Stimulated activated CD8-positive, alpha-beta memory T cell treated with anti-CD3 and anti-CD28 coated beads, Interleukin-15, amount 100 ng/mL, for 48 hours (primary cell): ENCODE results near the gene DCC.

Experiments used
- DNase-seq, 2 donors: peaks; one replicate each; pipeline ENCODE4 v3.0.0-alpha.2; 2020; ENCODE audit warnings: low read depth in 2 of 2

Gene DCC

DNA sequence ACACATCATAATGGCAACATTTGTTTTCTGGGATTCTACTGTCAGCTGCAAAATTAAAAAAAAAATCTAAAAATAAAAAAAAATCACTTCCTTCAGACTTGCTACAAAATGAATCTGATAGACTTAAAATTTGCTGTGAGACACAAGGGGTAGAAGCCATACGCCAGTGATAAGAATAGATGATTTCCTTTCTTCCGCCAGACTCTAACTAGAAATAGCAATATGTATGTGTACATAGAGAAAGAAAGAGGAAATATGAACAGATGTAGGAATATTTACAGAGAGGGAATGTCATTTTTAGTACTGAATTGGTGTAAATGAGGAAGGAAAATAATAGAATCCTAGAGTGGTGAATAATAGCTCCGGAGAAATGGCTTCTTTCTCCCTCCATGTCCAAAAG, 574.2 kb downstream of the DCC start:
- DNase-seq: no peak

DNA sequence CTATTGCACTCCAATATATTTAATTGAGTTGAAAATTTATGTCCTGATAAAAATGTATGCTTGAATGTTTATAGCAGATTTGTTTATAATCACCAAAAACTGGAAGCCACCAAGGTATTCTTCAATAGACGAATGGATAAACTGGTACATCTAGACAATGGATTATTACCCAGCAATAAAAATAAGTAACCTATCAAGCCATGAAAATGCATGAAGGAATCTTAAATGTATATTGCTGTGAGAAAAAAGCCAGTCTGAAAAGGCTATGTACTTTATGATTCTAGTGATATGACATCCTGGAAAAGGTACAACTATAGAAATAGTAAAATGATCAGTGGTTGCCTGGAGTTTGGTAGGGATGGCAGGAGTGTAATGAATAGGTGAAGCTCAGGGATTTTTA, 580.7 kb downstream of the DCC start:
- DNase-seq: no peak

DNA sequence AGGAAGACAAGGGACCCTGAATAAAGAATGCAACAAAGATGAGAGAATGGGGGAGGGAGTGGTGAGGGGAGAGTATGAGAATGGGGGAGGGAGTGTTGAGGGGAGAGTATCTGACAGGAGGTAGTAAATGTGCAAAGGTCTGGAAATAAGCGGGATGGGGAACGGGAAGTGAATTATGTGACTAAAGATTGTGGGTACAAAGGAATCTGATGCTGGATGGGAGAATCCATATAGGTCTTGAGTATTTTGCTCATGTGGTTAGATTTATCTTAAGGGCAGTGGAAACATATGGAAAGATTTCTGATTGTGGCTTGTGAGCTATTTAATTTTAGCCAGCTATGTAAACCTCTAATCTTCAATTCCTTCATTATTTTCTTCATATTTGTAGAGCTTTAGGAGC, 593.4 kb downstream of the DCC start:
- no peak for DNase-seq

DNA sequence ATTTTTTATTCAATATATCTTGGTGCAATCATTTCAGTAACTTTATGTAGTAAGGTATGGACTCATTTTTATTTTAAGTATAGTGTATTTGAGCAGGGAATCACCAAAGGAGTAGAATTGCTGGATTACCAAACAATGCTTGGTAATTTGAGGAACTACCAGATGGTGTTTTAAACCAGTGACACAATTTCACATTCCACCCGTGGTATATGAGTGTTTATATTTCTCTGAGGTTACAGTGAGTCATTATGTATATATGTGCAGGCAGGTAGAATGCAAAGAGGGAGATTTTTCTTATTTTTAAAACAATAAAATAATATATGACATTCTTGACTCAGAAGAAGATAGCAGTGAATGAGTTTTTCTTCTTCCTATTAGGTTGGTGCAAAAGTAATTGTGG, 596.9 kb downstream of the DCC start:
- no peak for DNase-seq

DNA sequence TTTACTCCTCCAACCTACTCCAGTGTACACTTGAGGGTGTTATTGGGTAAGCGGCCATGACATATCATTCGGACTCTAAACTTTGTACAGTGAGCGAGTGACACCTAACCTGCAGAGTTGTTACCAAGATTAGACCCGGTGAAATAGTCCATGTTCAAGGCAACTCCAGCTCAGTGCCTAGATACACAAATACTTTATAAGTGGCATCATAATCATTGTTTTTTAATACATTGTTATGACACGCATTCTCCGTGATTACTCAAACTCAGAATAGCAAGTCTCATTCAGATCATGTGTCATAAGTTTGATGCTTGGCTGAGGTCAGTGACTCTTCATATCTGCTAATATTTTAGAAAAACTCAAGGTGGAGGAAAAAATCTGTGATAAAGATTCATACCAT, 597.8 kb downstream of the DCC start:
- no peak for DNase-seq

DNA sequence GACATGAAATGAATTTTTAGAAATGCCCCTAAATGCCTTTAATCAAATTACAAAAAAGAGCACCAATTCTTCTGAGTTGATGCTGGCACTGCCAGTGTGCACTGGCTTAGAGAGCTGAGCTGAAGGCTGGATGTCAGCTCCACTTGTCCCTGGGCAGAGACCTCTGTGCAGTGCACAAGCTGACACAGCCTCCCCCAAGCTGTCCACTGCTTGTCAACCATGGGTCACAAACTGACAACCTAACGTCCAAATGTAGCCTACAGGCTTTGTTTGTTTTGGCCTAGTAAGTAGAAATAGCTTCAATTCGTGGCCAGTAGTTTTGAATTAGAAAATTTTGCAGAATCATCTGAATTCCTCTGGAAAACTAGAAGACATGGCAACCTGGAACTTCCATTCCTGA, 605.6 kb downstream of the DCC start:
- DNase-seq: no peak

DNA sequence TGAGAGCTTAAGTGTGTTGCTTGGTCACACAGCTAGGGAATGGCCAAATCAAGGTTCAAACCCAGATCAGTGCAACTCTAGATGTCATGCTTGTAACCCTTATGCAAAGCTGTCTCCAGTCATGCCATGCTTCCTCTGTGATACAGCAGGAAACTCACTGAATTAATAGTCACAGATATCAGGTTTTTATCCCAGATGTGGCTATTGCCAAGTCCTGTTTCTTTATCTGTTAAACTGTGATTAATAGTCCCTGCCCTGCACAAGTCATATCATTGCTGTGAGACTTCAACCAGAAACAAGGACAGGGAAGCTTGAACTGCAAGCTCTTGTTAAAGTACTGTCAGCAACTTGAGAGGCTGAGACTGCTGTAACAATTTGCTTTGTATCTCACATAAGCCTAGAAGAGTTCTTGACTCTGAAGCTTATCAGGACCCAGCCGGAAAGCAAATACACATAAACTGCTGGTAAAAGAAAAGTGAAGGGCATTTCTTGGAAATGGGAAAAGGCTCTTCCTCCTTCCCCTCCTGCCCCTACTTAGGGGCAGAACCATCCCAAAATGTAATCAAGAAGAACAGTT, 609.0 kb downstream of the DCC start:
- DNase-seq: no peak

DNA sequence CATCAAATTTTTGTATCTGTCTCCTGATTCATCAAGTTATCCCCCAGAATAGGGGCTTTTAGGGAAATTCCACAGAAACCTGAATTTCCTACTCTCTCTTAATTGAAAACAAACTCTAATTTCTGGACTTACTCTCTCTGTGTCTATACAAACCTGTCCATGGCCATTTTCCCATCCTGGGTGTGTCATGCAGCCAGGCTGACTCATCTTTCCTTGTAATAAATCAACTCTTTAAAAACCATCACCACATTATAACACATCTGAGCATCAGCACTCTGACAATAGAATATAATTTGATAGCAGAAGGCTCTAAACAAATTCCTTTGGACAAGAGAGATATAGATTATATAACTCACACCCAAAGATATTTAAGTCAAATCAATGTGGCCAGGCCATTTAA, 610.2 kb downstream of the DCC start:
- DNase-seq: no peak

DNA sequence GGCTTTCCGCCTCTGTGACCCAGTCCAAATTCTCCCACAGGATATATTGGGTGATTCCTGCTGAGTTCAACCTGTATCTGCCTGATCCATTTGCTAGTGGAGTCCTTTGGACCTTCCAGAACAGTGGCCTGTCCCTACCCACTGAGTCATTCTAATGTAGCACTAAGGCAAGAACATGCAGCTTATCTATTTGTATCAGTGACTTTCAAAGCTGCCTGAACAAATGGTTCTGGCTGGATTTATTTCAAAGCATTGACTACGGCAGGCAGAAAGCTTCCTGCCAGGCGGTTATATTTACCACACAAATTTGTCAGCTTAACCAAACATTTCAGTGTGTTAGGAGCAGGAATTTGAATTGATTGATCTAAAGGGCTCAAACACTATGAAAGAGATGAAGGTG, 613.4 kb downstream of the DCC start:
- DNase-seq: no peak

DNA sequence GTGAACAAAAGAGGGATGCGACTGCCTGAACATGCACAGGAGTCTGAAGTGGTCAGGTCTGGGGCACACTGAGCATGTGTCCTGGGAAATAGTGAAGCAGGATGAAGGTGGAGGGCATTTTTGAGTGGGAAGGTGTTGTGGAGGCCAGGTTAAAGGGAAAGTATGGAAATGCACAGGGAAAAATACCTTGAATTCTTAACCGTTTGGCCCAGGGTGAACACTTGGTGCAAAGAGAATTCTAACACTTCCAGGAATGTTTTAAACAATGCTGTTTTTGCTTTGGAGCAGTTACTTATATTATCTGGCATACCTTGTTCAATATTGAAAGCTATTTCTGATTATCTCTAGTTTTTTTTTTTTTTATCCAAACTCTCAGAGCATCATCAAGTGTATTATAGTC, 623.5 kb downstream of the DCC start:
- no peak for DNase-seq

DNA sequence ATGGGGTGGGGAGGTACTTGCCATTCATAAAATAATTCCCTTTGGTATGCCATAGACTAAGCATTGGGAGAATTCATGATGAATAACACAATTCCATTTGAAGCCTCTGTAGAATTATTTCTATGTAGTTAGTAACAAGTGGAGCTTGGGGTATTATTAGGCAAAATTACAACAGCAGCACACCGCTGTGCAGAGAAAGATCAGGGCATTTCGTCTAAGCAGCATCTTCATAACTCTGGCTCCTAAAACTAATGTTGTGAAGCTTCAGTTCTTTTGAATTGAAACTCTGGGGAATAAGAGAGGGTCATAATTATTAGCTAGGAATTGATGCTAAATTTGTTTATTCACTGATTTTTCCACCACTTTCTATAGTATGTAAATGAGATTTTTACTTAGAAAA, 630.7 kb downstream of the DCC start:
- no peak for DNase-seq

DNA sequence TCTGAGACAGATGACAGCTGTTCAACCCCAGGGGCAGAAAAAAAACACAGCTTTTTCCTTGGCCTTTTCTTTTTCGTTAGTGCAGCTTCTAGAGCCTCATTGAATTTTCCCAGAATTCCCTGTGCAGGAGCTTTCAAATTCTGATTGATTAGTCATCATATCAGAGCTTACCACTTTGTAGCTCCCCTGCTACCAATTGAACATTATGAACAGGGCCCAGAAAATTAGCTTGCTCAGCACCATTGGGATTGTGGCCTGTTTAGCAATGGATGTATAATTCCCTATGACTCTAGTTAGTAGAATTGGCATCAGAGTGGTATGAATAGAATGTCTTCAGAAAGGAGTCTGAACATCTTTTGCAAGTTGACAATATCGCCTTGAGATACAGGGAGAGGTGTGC, 631.1 kb downstream of the DCC start:
- no peak for DNase-seq

DNA sequence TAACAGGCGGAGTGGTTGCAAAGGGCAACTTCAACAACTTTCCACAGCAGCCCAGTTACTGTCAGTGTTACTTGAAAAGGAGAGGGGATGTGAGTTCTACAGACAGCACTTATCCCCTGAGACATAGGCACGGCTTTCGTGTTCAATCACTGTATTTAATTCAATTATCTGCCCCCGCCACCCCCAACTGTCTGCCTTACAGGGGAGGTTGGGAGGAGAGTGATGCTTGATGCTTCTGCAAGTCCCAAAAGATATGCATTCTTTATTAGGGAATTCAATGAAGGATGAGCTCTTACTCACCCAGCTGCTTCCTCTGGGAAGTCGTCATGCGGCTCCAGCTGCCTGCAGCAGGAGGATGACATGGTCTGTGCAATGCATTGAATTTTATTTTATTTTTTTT, 639.9 kb downstream of the DCC start:
- DNase-seq: no peak

DNA sequence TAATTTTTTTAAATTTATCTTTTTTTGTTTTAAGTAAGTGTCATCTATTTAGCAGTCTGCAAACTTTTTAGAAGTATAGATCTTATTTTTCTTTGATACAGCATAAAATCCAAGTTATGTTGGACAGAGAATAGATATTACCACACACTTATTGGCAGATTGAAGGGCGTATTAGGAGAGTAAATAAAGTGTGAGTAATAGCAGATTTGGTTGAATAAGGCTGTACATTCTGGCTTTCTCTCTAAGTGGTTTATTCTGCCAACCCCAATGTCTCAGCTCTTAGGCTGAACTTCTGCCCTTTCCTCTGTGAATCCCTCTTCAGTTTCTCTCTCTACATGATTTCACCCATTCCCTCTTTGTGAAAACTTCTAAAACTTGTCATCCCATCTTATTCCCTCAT, 651.2 kb downstream of the DCC start:
- DNase-seq: no peak

DNA sequence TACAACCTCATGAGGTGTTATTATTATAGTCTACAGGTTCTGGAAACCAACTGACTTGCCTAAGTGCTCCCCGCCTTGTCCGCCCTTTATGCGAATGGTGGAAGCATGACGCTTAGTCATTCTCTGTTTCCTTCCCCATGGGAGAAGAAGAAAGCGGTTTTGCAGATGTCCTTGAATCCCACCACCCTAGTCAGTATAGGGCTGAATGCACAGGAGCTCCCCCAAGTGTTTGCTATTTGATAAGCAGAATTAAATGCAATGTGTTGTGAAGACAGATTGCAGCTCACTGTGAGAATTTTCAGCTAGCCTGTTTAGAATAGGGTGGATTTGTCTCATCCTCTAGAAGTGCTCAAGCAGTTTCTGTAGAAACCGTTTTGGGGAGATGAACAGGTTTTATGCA, 652.0 kb downstream of the DCC start:
- DNase-seq: no peak

DNA sequence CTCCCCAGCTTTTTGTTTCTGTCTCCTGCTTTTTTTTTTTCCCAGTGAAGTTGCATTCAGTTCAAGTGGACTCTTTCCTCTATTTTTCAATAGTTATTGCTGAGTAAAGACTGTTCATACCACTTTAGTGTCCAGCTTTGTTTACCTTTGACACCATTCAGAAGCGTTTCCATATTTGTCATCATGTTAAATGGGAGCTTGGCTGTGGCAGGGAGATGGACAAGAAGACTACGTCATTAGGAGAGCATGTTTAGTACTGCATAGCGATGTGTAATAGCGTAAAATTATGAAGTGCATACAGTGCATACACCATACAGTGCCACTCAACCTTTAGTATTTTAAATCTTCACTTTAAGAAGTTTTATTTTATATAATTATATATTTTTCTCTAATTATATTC, 655.9 kb downstream of the DCC start:
- no peak for DNase-seq

DNA sequence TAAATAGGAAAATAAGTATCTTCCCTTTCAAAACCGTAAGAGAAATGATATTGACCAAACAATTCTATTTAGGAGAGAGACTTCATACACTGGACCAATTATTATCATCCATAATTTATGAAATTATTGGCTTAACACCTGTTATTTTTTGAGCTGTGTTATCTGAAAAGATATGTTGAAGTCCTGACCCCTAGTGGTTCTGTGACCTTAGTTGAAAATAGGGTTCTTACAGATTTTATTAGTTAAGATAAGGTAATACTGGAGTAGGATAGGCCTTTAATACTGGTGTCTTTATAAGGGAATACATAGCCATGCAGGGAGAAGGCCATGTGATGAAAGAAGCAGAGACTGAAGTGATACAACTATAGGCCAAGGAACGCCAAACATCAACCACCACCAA, 659.6 kb downstream of the DCC start:
- DNase-seq: no peak

DNA sequence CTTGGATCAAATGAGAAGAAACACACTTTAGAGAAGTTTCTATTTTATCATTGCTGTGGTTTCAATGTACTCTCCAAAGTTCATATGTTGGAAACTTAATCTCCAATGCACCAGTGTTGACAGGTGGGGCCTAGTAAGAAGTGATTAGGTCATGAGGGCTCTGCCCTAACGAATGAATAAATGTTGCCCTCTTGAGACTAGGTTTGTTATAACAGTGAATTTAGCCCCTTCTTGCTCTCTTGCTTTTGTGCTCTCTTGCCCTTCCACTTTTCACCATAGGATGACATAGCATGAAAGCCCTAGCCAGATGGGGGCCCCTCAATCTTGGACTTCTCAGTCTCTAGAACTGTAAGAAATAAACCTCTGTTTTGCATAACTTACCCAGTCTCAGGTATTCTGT, 664.8 kb downstream of the DCC start:
- DNase-seq: no peak

DNA sequence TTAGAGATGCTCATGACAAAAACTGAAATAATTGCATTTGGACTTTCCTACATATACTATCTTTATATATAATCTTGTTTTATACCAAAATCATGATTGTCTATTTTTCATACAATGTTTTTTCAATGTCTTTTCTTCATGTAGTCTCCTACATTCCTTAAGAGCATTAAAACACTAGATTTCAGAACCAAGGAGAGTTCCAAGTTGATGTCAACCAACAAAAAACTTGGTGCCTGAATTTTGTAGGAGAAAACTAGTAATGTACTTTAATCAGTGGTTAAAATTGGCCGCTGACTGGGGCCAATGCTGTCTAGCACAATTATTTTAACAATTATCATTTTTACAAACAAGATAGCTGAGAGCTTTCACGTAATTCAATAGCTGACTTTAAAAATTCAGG, 678.8 kb downstream of the DCC start:
- DNase-seq: no peak

DNA sequence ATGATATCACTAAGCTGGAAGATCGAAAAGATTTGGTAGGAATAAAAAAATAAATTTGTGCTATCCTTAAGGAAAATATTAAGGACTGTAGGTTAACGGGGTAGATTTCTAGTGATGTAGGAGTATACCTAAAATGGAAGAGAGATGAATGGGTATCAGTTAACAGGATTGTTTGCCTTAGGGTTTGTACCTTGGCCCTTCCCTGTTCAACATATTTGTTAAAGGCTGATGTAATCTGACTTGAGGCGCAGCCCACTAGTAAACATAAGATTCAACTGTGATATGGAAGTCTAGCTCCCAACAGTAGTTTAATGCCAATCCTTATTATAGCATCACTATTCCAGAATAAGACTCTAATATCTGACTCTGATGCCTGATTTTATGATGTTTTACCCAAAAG, 685.2 kb downstream of the DCC start:
- DNase-seq: no peak

DNA sequence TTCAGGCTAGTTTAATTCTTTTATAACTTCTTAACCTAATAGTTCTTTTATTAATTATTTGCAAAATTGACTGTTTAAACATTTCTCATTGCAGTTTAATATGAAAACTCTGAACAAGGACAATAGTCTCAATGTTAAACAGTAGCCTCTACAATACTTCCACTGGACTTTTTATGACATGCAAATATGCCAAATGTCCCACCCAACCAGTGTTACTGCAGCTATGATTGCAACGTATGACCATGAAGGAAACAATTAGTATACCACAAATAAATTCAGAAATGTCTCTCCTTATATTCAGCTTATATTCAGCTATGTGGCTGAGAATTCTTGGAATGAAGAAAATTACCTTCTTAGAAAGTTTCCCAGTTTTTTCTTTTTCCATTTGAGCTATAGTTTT, 688.6 kb downstream of the DCC start:
- no peak for DNase-seq

DNA sequence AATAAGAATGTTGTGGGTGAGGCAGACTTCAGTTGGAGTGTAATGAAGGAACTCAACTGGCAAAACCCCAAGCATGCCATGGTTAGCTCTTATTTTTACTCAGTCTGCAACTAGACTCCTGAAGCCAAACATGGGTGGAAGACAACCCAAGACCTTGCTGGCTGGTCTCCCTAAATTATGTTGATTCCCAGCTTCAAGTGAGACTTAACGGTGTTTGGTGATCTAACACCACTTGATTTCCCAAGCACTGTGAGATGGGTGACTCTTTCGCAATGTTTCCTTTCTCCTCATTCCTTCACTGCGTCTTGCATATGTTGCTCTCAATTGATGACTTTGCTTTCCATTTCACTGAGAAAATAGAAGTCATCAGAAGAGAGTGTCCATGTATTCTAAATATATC, 693.1 kb downstream of the DCC start:
- no peak for DNase-seq

DNA sequence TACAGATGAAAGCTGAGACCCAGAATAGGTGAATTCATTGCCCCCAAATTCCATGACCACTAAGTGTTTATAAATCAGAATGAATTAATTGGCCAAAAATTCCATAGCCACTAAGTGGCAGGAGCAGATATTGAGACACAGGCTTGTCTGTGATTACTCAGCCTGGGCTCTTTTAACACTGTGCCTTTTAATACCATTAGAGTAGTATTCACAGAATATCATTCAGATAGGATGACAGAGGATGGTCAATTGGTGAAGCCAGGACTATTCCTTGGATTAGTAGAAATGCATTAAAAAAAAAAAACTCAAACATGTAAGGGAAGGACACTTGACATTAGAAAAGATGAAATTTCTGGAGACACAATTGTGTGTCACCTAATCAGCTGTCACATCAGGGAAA, 698.6 kb downstream of the DCC start:
- DNase-seq: no peak

DNA sequence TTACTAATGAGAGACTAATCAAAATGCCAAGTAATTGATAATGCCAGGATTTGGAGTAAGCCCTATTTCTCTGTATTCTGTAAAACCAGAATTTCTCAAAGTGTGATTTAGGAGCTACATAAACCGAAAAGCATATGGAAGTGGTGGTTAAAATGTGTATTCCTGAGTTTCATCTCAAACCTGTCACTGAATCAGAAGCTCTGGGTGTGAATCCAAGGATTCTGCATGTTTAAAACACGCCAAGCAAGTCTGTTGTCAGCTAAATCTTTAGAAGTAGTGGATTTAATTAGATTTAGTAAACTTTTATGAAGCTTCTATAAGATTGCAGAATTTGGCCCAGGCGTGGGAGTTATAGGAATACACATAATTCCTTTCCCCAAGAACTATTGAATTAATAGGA, 700.3 kb downstream of the DCC start:
- DNase-seq: no peak

DNA sequence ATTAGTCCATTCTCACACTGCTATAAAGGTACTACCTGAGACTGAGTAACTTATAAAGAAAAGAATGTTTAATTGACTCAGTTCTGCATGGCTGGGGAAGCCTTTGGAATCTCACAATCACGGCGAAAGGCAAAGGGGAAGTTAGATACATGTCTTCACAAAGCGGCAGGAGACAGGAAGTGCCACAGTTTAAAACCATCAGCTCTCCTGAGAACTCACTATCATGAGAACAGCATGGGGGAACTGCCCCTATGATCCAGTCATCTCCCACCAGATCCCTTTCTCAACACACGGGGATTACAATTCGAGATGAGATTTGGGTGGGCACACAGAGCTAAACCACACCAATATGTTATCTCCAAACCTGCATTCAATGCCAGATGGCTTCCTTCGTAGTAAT, 716.1 kb downstream of the DCC start:
- no peak for DNase-seq
